WTC11 (cell line): ENCODE results near the gene GPR63.

Source experiments
- AFF4 ChIP-seq: sonication (generic); formaldehyde crosslinking; IDR thresholded peaks from 2 replicates; pipeline ENCODE4 v1.8.1; 2023; ENCODE audit warnings: mild to moderate bottlenecking, missing genetic modification reagents, borderline replicate concordance
- ELF4 ChIP-seq: sonication (generic); formaldehyde crosslinking; IDR thresholded peaks from 2 replicates; pipeline ENCODE4 v1.8.1; 2022; ENCODE audit warnings: low read depth, mild to moderate bottlenecking, moderate library complexity, missing genetic modification reagents
- NR1H2 ChIP-seq: sonication (generic); formaldehyde crosslinking; IDR thresholded peaks from 2 replicates; pipeline ENCODE4 v1.9.0; 2021; ENCODE audit warnings: mild to moderate bottlenecking, moderate library complexity, missing genetic modification reagents
- NR2C2 ChIP-seq: sonication (generic); formaldehyde crosslinking; IDR thresholded peaks from 2 replicates; pipeline ENCODE4 v1.8.0; 2022; ENCODE audit warnings: mild to moderate bottlenecking, missing genetic modification reagents
- SP1 ChIP-seq: sonication (generic); formaldehyde crosslinking; conservative IDR thresholded peaks from 2 replicates; pipeline ENCODE4 v1.8.1; 2022; ENCODE audit warnings: missing genetic modification reagents
- USF1 ChIP-seq: sonication (generic); formaldehyde crosslinking; IDR thresholded peaks from 2 replicates; pipeline ENCODE4 v1.8.0; 2022; ENCODE audit warnings: mild to moderate bottlenecking, missing genetic modification reagents
- USF2 ChIP-seq: sonication (generic); formaldehyde crosslinking; IDR thresholded peaks from 2 replicates; pipeline ENCODE4 v1.8.1; 2023; ENCODE audit warnings: mild to moderate bottlenecking, missing genetic modification reagents, moderate library complexity
- ZNF138 ChIP-seq: sonication (generic); formaldehyde crosslinking; conservative IDR thresholded peaks from 2 replicates; pipeline ENCODE4 v1.8.1; 2022; ENCODE audit warnings: mild to moderate bottlenecking, moderate library complexity, missing genetic modification reagents
- TF ChIP-seq, protein P1 (sequence below): fragments of 200-600 bp; IDR thresholded peaks from 2 replicates; pipeline ENCODE4 v1.8.0; 2022; ENCODE audit warnings: antibody characterized with exemption
- TF ChIP-seq, protein P2 (sequence below): sonication (generic); formaldehyde crosslinking; conservative IDR thresholded peaks from 2 replicates; pipeline ENCODE4 v1.8.1; 2022; ENCODE audit warnings: mild to moderate bottlenecking, missing genetic modification reagents
- TF ChIP-seq, protein P3 (sequence below): sonication (generic); formaldehyde crosslinking; IDR thresholded peaks from 2 replicates; pipeline ENCODE4 v1.8.0; 2022; ENCODE audit warnings: mild to moderate bottlenecking, missing genetic modification reagents
- TF ChIP-seq, protein P4 (sequence below): sonication (generic); formaldehyde crosslinking; IDR thresholded peaks from 2 replicates; pipeline ENCODE4 v1.8.1; 2022; ENCODE audit warnings: mild to moderate bottlenecking, missing genetic modification reagents, moderate library complexity, borderline replicate concordance
- TF ChIP-seq, protein P5 (sequence below): sonication (generic); formaldehyde crosslinking; conservative IDR thresholded peaks from 2 replicates; pipeline ENCODE4 v1.8.1; 2023; ENCODE audit warnings: mild to moderate bottlenecking, low read depth, missing genetic modification reagents, moderate library complexity

DNA sequence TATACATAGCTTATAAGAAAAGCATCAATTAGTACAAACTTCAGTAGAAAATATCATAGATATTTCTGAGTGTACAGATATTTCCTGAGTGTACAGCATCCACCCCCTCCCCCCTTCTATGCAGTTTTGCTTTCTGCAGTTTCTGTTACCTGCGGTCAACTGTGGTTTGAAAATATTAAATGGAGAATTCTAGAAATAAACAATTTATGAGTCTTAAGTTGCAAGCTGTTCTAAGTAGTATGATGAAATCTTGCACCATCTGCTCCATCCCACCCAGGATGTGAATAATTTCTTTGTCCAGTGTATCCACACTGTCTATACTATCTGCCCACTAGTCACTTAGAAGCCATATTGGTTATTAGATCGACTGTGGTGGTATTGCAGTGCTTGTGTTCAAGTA is 15.8 kb upstream of the GPR63 start:
- TF ChIP-seq, protein P1, sequence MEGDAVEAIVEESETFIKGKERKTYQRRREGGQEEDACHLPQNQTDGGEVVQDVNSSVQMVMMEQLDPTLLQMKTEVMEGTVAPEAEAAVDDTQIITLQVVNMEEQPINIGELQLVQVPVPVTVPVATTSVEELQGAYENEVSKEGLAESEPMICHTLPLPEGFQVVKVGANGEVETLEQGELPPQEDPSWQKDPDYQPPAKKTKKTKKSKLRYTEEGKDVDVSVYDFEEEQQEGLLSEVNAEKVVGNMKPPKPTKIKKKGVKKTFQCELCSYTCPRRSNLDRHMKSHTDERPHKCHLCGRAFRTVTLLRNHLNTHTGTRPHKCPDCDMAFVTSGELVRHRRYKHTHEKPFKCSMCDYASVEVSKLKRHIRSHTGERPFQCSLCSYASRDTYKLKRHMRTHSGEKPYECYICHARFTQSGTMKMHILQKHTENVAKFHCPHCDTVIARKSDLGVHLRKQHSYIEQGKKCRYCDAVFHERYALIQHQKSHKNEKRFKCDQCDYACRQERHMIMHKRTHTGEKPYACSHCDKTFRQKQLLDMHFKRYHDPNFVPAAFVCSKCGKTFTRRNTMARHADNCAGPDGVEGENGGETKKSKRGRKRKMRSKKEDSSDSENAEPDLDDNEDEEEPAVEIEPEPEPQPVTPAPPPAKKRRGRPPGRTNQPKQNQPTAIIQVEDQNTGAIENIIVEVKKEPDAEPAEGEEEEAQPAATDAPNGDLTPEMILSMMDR, result no peak
- TF ChIP-seq NR2C2 (CRISPR knock-in tag) (no peak), NR1H2 (CRISPR knock-in tag) (no peak), AFF4 (CRISPR knock-in tag) (no peak), ELF4 (CRISPR knock-in tag) (no peak), USF1 (CRISPR knock-in tag) (no peak), ZNF138 (CRISPR knock-in tag) (no peak), SP1 (CRISPR knock-in tag) (no peak), USF2 (CRISPR knock-in tag) (no peak)
- TF ChIP-seq, protein P2, sequence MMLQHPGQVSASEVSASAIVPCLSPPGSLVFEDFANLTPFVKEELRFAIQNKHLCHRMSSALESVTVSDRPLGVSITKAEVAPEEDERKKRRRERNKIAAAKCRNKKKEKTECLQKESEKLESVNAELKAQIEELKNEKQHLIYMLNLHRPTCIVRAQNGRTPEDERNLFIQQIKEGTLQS (CRISPR knock-in tag), result no peak
- TF ChIP-seq, protein P3, sequence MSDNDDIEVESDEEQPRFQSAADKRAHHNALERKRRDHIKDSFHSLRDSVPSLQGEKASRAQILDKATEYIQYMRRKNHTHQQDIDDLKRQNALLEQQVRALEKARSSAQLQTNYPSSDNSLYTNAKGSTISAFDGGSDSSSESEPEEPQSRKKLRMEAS (CRISPR knock-in tag), result no peak
- TF ChIP-seq, protein P4, sequence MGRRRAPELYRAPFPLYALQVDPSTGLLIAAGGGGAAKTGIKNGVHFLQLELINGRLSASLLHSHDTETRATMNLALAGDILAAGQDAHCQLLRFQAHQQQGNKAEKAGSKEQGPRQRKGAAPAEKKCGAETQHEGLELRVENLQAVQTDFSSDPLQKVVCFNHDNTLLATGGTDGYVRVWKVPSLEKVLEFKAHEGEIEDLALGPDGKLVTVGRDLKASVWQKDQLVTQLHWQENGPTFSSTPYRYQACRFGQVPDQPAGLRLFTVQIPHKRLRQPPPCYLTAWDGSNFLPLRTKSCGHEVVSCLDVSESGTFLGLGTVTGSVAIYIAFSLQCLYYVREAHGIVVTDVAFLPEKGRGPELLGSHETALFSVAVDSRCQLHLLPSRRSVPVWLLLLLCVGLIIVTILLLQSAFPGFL, result no peak
- TF ChIP-seq, protein P5, sequence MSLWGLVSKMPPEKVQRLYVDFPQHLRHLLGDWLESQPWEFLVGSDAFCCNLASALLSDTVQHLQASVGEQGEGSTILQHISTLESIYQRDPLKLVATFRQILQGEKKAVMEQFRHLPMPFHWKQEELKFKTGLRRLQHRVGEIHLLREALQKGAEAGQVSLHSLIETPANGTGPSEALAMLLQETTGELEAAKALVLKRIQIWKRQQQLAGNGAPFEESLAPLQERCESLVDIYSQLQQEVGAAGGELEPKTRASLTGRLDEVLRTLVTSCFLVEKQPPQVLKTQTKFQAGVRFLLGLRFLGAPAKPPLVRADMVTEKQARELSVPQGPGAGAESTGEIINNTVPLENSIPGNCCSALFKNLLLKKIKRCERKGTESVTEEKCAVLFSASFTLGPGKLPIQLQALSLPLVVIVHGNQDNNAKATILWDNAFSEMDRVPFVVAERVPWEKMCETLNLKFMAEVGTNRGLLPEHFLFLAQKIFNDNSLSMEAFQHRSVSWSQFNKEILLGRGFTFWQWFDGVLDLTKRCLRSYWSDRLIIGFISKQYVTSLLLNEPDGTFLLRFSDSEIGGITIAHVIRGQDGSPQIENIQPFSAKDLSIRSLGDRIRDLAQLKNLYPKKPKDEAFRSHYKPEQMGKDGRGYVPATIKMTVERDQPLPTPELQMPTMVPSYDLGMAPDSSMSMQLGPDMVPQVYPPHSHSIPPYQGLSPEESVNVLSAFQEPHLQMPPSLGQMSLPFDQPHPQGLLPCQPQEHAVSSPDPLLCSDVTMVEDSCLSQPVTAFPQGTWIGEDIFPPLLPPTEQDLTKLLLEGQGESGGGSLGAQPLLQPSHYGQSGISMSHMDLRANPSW (CRISPR knock-in tag), result no peak
